ENCODE measurements around the gene MAVS.

MAVS gene

DNA sequence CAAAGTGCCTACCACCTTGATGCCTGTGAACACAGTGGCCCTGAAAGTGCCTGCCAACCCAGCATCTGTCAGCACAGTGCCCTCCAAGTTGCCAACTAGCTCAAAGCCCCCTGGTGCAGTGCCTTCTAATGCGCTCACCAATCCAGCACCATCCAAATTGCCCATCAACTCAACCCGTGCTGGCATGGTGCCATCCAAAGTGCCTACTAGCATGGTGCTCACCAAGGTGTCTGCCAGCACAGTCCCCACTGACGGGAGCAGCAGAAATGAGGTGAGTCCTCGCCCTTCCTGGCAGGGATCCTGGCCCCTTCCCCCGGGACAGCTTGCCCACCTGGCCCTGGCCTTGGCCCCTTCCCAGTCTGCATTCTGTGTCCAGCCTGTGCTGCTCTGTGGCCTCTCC is 17.9 kb downstream of the MAVS start:
- Histone ChIP-seq H3K27ac (ENCODE audit: low read depth, low read length) (no peak overlapping the region), H3K36me3 (ENCODE audit: low read length) (peaks cover 8% of the 10 kb centered on the region), H3K4me3 (ENCODE audit: insufficient read depth, low read length, poor library complexity, severe bottlenecking) (no peak overlapping the region)

DNA sequence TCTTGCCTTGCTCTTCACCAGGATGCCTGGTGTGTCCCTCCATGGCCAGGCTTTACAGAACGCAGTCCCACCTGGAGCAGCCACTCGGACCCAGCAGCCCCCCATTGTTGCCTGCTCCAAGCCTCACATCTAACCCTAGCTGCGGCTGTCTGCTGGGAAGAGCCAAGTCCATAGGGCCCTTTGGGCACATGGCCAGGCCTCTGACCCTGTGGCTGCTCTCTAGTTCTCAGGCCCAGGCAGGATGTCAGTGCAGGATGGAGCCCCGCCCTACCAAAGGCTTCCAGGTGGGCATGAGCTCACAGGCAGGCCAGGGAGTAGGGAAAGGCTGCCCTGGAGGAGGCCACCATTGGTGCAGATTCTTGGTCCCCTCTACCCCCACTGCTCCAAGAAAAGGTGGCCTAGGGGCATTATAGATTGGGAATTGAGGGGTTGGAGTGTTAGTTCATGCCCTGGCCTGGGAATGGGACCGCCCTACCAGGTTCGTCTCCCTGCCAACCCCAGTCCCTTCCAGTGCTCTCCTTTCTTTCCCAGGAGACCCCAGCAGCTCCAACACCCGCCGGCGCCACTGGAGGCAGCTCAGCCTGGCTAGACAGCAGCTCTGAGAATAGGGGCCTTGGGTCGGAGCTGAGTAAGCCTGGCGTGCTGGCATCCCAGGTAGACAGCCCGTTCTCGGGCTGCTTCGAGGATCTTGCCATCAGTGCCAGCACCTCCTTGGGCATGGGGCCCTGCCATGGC is 18.7 kb downstream of the MAVS start:
- Histone ChIP-seq H3K9me3 (ENCODE audit: insufficient read depth, low read length) (no peaks in the 10 kb centered on the region), H3F3A (ENCODE audit: insufficient read depth) (no peaks in the 10 kb centered on the region), H3K79me2 (ENCODE audit: insufficient read depth, low read length) (no peaks in the 10 kb centered on the region), H2AFZ (ENCODE audit: low read depth, low read length, severe bottlenecking) (no peak overlapping the region), H3K4me2 (ENCODE audit: low read depth, low read length, poor library complexity, severe bottlenecking) (no peak overlapping the region), H3K27ac (ENCODE audit: low read depth, low read length) (no peak overlapping the region), H3K36me3 (ENCODE audit: low read length) (peaks cover 8% of the 10 kb centered on the region), H4K20me1 (ENCODE audit: low read depth, low read length) (no peaks in the 10 kb centered on the region), H3K9me2 (replicated peaks; ENCODE audit: insufficient read depth, low read length) (no peaks in the 10 kb centered on the region), H3K9ac (ENCODE audit: low read length) (no peak overlapping the region), H3K4me3 (ENCODE audit: insufficient read depth, low read length, poor library complexity, severe bottlenecking) (no peak overlapping the region), H3K27me3 (ENCODE audit: low read length) (no peaks in the 10 kb centered on the region)
- TF ChIP-seq, protein P1, sequence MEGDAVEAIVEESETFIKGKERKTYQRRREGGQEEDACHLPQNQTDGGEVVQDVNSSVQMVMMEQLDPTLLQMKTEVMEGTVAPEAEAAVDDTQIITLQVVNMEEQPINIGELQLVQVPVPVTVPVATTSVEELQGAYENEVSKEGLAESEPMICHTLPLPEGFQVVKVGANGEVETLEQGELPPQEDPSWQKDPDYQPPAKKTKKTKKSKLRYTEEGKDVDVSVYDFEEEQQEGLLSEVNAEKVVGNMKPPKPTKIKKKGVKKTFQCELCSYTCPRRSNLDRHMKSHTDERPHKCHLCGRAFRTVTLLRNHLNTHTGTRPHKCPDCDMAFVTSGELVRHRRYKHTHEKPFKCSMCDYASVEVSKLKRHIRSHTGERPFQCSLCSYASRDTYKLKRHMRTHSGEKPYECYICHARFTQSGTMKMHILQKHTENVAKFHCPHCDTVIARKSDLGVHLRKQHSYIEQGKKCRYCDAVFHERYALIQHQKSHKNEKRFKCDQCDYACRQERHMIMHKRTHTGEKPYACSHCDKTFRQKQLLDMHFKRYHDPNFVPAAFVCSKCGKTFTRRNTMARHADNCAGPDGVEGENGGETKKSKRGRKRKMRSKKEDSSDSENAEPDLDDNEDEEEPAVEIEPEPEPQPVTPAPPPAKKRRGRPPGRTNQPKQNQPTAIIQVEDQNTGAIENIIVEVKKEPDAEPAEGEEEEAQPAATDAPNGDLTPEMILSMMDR (IDR thresholded peaks at IDR 0.05; ENCODE audit: insufficient read depth, low read length, poor library complexity, severe bottlenecking) = no peak
- TF ChIP-seq EZH2phosphoT487 (conservative IDR thresholded peaks at IDR 0.05; ENCODE audit: low read length) = no peak

More for the DNA sequence above, 17.9 kb downstream of the MAVS start:
- Histone ChIP-seq H3K9me2 (replicated peaks; ENCODE audit: insufficient read depth, low read length) (no peaks in the 10 kb centered on the region), H3K9me3 (ENCODE audit: insufficient read depth, low read length) (no peaks in the 10 kb centered on the region), H3F3A (ENCODE audit: insufficient read depth) (no peaks in the 10 kb centered on the region), H3K9ac (ENCODE audit: low read length) (no peak overlapping the region), H2AFZ (ENCODE audit: low read depth, low read length, severe bottlenecking) (no peak overlapping the region), H3K27me3 (ENCODE audit: low read length) (no peaks in the 10 kb centered on the region), H3K79me2 (ENCODE audit: insufficient read depth, low read length) (no peaks in the 10 kb centered on the region), H3K4me2 (ENCODE audit: low read depth, low read length, poor library complexity, severe bottlenecking) (no peak overlapping the region), H4K20me1 (ENCODE audit: low read depth, low read length) (no peaks in the 10 kb centered on the region)
- TF ChIP-seq, protein P1 (IDR thresholded peaks at IDR 0.05; ENCODE audit: insufficient read depth, low read length, poor library complexity, severe bottlenecking) = no peak
- TF ChIP-seq EZH2phosphoT487 (conservative IDR thresholded peaks at IDR 0.05; ENCODE audit: low read length) = no peak

DNA sequence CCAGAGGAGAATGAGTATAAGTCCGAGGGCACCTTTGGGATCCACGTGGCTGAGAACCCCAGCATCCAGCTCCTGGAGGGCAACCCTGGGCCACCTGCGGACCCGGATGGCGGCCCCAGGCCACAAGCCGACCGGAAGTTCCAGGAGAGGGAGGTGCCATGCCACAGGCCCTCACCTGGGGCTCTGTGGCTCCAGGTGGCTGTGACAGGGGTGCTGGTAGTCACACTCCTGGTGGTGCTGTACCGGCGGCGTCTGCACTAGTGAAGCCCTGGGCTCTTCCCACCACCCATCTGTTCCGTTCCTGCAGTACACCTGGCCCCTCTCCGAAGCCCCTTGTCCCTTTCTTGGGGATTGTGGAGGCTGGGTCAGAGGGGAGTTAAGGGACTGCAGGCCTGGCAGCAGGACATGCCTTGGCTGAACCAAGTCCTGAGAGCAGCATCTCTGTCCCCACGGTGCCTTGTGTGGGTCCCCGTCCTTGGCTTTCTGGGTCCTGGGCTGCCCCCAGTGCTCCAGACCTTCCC is 19.3 kb downstream of the MAVS start:
- no peak overlapping the region for H2AFZ ChIP-seq (ENCODE audit: low read depth, low read length, severe bottlenecking)
- H3K9me3 ChIP-seq (ENCODE audit: insufficient read depth, low read length) = no peaks in the 10 kb centered on the region
- H3F3A ChIP-seq (ENCODE audit: insufficient read depth) = no peaks in the 10 kb centered on the region
- no peaks in the 10 kb centered on the region for H4K20me1 ChIP-seq (ENCODE audit: low read depth, low read length)
- TF ChIP-seq, protein P1 (IDR thresholded peaks at IDR 0.05; ENCODE audit: insufficient read depth, low read length, poor library complexity, severe bottlenecking) = no peak
- no peak for TF ChIP-seq EZH2phosphoT487 (conservative IDR thresholded peaks at IDR 0.05; ENCODE audit: low read length)
- H3K79me2 ChIP-seq (ENCODE audit: insufficient read depth, low read length) = no peaks in the 10 kb centered on the region
- H3K4me2 ChIP-seq (ENCODE audit: low read depth, low read length, poor library complexity, severe bottlenecking) = no peak overlapping the region
- no peak overlapping the region for H3K27ac ChIP-seq (ENCODE audit: low read depth, low read length)
- H3K36me3 ChIP-seq (ENCODE audit: low read length) = peaks cover 8% of the 10 kb centered on the region
- no peaks in the 10 kb centered on the region for H3K9me2 ChIP-seq (replicated peaks; ENCODE audit: insufficient read depth, low read length)
- H3K4me3 ChIP-seq (ENCODE audit: insufficient read depth, low read length, poor library complexity, severe bottlenecking) = no peak overlapping the region
- H3K27me3 ChIP-seq (ENCODE audit: low read length) = no peaks in the 10 kb centered on the region
- H3K9ac ChIP-seq (ENCODE audit: low read length) = no peak overlapping the region
